MM.1S (cell line): ENCODE data around the gene CDC25B.

Source experiments
- DNase-seq: peaks from one replicate; pipeline ENCODE4 v3.0.0-alpha.2; 2015
- H2AFZ ChIP-seq: fragments of 300-600 bp; sonication (generic); 2 replicates; pipeline ENCODE4 v1.6.0; 2016; ENCODE audit warnings: antibody characterized with exemption, low read length
- H3F3A ChIP-seq: fragments of 300-600 bp; sonication (generic); 2 replicates; pipeline ENCODE4 v1.6.1; 2016; ENCODE audit warnings: mild to moderate bottlenecking, antibody characterized with exemption, low read length, moderate library complexity, mixed read lengths; ENCODE audit not compliant: insufficient read depth
- H3K27ac ChIP-seq: fragments of 300-600 bp; sonication (generic); 2 replicates; pipeline ENCODE4 v1.5.1; 2016; ENCODE audit warnings: mild to moderate bottlenecking, low read length
- H3K27me3 ChIP-seq: fragments of 300-600 bp; sonication (generic); replicated peaks from 2 replicates; pipeline ENCODE4 v1.6.0; 2016; ENCODE audit warnings: low read length; ENCODE audit not compliant: insufficient read depth
- H3K36me3 ChIP-seq: fragments of 300-600 bp; sonication (generic); replicated peaks from 2 replicates; pipeline ENCODE4 v1.6.1; 2016; ENCODE audit warnings: mild to moderate bottlenecking, low read length, mixed read lengths; ENCODE audit not compliant: insufficient read depth
- H3K4me1 ChIP-seq: fragments of 300-600 bp; sonication (generic); 2 replicates; pipeline ENCODE4 v1.6.1; 2016; ENCODE audit warnings: low read length, mixed read lengths
- H3K4me2 ChIP-seq: fragments of 300-600 bp; sonication (generic); 2 replicates; pipeline ENCODE4 v1.6.0; 2016; ENCODE audit warnings: low read depth, low read length
- H3K4me3 ChIP-seq: fragments of 300-600 bp; sonication (generic); 2 replicates; pipeline ENCODE4 v1.5.1; 2016; ENCODE audit warnings: low read length, mixed read lengths
- H3K79me2 ChIP-seq: fragments of 300-600 bp; sonication (generic); 2 replicates; pipeline ENCODE4 v1.6.1; 2016; ENCODE audit warnings: mixed run types, low read length, mixed read lengths
- H3K9ac ChIP-seq: fragments of 300-600 bp; sonication (generic); 2 replicates; pipeline ENCODE4 v1.6.1; 2016; ENCODE audit warnings: low read length, mixed read lengths
- H3K9me2 ChIP-seq: fragments of 300-600 bp; sonication (generic); replicated peaks from 2 replicates; pipeline ENCODE4 v1.6.1; 2016; ENCODE audit warnings: mild to moderate bottlenecking, low read length, mixed read lengths; ENCODE audit not compliant: insufficient read depth
- H3K9me3 ChIP-seq: fragments of 300-600 bp; sonication (generic); replicated peaks from 2 replicates; pipeline ENCODE4 v1.6.1; 2016; ENCODE audit warnings: mild to moderate bottlenecking, low read length, mixed read lengths; ENCODE audit not compliant: insufficient read depth
- H4K20me1 ChIP-seq: fragments of 300-600 bp; sonication (generic); 2 replicates; pipeline ENCODE4 v1.6.1; 2016; ENCODE audit warnings: mild to moderate bottlenecking, low read length, moderate library complexity, mixed read lengths; ENCODE audit not compliant: insufficient read depth
- CTCF ChIP-seq: fragments of 300-600 bp; sonication (generic); IDR thresholded peaks from 2 replicates; pipeline ENCODE4 v1.5.1; 2016; ENCODE audit warnings: antibody characterized with exemption, low read length, mixed read lengths
- EZH2 ChIP-seq: fragments of 300-600 bp; sonication (generic); optimal IDR thresholded peaks from 2 replicates; pipeline ENCODE3; 2017; ENCODE audit warnings: low read depth, mild to moderate bottlenecking, antibody characterized with exemption, low read length, mixed read lengths
- EZH2phosphoT487 ChIP-seq: fragments of 300-600 bp; sonication (generic); IDR thresholded peaks from 2 replicates; pipeline ENCODE4 v1.6.1; 2018; ENCODE audit warnings: antibody characterized with exemption, low read length

The CDC25B gene

GRCh38 chr20:3757268-3757667, 38.8 kb upstream of the CDC25B start:
- no peaks in the 10 kb centered on the region for H3K9me3 ChIP-seq
- H3K27me3 ChIP-seq = no peaks in the 10 kb centered on the region
- TF ChIP-seq CTCF (no peak), EZH2phosphoT487 (no peak)
- H3K4me2 ChIP-seq = no peak overlapping the region
- DNase-seq = no peak
- H2AFZ ChIP-seq = no peak overlapping the region
- no peaks in the 10 kb centered on the region for H3K4me1 ChIP-seq
- H3K79me2 ChIP-seq = no peaks in the 10 kb centered on the region
- no peaks in the 10 kb centered on the region for H4K20me1 ChIP-seq
- no peaks in the 10 kb centered on the region for H3K36me3 ChIP-seq
- no peak overlapping the region for H3K9ac ChIP-seq
- H3K4me3 ChIP-seq = no peak overlapping the region
- H3K9me2 ChIP-seq = no peaks in the 10 kb centered on the region
- H3F3A ChIP-seq = no peaks in the 10 kb centered on the region
- no peak overlapping the region for H3K27ac ChIP-seq

DNA sequence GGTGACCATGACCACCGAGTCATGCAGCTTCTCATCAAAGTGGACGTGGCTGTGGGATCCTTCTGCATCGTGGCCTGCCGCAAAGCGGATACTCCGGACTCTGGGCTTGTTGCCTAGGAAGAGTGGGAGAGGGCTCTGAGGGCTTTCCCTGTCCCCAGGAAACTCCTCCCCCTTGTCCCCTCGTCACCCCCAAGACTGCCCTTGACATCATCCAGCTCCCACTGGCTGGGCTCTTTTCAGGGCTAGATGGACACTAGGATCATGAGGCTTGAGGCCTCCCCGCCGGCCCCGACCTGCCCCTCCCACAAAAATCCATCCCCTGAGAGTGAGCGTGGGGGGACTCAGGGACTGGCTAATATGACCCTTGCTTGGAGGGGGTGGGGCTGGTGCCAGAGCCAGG, 37.5 kb upstream of the CDC25B start:
- Histone ChIP-seq H3K4me1 (no peaks in the 10 kb centered on the region), H3K36me3 (no peaks in the 10 kb centered on the region), H3K9me2 (no peaks in the 10 kb centered on the region), H3K4me3 (no peak overlapping the region), H3K4me2 (no peak overlapping the region), H2AFZ (no peak overlapping the region), H3F3A (no peaks in the 10 kb centered on the region), H3K27ac (no peak overlapping the region), H3K9me3 (no peaks in the 10 kb centered on the region), H3K27me3 (no peaks in the 10 kb centered on the region), H3K9ac (no peak overlapping the region), H3K79me2 (no peaks in the 10 kb centered on the region), H4K20me1 (no peaks in the 10 kb centered on the region)
- TF ChIP-seq EZH2 (no peak), CTCF (no peak), EZH2phosphoT487 (no peak)
- DNase-seq = no peak

GRCh38 chr20:3759316-3759823, 36.7 kb upstream of the CDC25B start:
- Histone ChIP-seq H3K9me2 (no peaks in the 10 kb centered on the region), H3K27me3 (no peaks in the 10 kb centered on the region), H3K4me1 (no peaks in the 10 kb centered on the region), H3K9ac (no peak overlapping the region), H3F3A (no peaks in the 10 kb centered on the region), H3K36me3 (no peaks in the 10 kb centered on the region), H3K4me3 (no peak overlapping the region), H3K79me2 (no peaks in the 10 kb centered on the region), H3K27ac (no peak overlapping the region), H3K4me2 (no peak overlapping the region), H3K9me3 (no peaks in the 10 kb centered on the region), H2AFZ (no peak overlapping the region), H4K20me1 (no peaks in the 10 kb centered on the region)
- TF ChIP-seq EZH2phosphoT487 (no peak), EZH2 (no peak), CTCF (no peak)
- DNase-seq = no peak
